Measurements from ENCODE around the gene ZNF629. TPM values are rescaled to one million over a fixed set of nuclear protein-coding genes. Genes with fewer than 3 reads are reported as not detected.

The ZNF629 gene
- polyA plus RNA-seq, 10 donors = 11.3 to 15.4 (median 12.9) TPM

DNA sequence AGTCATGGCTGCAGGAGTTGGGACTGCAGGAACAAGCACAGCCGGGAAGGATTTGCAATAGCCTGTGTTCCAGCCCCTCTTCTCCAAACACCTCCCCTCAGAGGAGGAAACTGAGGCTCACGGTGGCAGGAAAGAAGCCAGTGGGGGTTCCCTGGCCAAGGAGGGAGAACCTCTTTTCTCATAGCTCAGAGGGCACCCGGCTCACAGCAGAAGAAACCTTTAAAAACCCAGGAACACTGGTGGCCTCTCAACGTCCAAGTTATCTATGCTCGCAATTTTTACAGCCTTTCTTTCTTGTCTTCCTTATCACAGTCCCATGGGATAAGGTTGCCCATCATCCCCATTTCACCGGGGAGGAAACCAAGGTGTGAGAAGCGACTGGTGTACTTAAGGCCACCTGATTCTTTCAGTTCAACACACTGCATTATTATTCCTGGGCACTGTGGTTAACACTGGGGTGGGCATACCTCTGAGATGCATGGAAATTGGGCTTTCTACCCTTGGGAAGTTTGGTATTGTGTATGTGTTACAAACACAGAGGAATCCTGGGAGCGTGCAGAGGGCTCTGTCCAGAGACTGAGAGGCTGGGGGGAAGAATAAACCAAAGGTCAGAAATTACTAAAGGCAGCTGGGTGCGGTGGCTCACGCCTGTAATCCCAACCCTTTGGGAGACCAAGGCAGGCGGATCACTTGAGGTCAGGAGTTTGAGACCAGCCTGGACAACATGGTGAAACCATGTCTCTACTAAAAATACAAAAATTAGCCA lies 791 bp upstream of the ZNF629 start:
- DNase-seq = no peak

DNA sequence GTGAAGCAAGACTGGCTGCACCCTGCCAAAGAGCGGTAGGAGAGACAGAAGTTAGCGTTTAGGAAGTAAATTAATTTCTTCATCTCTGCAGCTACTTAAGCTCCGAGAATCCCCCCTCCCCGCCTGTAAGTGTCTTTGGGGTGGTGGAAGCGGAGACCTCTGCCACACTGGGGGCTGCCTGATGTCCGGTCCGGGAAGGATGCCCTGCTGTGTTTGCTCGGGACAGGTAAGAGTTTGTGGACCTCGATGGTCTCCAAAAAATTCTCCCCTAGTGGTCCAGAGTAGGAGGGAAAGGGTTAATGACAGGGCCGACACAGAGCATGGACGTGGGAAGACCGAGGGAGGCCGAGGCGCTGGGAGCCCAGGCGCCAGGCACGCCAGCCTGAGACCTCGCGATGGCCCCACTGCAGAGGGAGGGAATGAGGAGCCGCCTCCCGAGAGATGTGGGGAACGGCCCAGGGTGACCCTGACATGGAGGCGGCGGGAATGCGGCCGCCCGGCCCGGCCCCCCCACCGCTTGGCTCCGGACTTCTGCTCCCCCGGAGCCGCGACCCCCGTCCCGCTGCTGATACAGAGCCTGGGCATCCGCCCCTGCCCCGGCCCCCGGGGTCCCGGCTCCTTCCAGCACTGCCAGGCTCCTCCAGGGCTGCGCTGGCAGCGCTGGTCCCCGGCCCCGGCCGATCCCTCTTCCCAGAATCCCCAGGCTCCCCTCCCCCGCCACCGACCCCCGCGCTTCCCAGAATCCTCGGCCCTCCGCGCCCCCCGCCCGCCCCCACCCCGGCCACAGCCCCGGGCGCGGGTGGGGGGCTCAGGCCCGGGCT lies 680 bp downstream of the ZNF629 start:
- DNase-seq = peak in 2 of 3 donors; percentile 42 to 76

GRCh38 chr16:30785126-30786106 lies 1.6 kb downstream of the ZNF629 start:
- DNase-seq = no peak

DNA sequence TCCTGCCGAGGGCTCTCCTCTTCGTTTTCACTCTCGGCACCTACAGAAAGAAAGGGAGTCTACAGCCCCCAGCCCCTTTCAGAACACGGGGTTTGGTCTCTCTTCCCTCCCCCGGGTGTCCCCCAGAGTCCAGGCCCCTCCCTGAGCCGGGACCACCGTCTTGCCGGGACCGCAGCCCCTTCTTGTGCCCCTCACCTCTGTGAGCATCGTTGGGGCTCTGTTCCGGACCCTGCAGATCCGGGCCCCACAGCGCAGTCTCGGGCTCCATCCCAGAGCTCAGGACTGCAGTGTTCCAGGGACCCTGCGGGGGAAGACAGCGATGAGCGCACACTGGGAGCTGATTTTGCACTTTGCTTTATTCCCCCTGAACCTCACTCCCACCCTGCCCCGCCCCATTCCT lies 2.8 kb downstream of the ZNF629 start:
- no peak for DNase-seq

DNA sequence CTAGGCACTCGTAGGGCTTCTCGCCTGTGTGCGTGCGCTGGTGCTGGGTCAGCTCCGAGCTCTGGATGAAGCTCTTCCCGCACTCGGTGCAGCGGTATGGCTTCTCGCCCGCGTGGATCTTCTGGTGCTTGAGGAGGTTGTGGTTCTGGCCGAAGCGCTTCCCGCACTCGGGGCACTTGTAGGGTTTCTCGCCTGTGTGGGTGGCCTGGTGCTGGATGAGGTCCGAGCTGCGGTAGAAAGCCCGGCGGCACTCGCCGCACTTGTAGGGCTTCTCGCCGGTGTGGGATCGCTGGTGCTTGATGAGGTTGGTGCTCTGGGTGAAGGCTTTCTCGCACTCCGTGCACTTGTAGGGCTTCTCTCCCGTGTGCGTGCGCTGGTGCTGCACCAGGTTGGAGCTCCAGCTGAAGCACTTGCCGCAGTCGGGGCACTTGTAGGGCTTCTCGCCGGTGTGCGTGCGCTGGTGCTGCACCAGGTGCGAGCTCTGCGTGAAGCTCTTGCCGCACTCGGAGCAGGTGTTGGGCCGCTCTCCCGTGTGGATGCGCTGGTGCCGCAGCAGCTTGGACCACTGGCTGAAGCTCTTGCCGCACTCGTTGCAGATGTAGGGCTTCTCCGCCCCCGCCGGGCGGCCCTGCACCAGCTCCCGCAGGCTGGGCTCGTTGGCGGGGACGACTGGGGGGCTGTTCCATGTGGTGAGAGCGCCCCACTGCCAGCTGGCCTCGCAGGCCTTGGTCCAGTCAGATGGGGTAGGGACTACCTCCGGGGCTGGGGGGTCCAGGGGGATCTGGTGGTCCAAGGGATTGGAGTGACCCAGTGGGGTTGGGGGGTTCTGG lies 3.5 kb downstream of the ZNF629 start:
- no peak for DNase-seq

DNA sequence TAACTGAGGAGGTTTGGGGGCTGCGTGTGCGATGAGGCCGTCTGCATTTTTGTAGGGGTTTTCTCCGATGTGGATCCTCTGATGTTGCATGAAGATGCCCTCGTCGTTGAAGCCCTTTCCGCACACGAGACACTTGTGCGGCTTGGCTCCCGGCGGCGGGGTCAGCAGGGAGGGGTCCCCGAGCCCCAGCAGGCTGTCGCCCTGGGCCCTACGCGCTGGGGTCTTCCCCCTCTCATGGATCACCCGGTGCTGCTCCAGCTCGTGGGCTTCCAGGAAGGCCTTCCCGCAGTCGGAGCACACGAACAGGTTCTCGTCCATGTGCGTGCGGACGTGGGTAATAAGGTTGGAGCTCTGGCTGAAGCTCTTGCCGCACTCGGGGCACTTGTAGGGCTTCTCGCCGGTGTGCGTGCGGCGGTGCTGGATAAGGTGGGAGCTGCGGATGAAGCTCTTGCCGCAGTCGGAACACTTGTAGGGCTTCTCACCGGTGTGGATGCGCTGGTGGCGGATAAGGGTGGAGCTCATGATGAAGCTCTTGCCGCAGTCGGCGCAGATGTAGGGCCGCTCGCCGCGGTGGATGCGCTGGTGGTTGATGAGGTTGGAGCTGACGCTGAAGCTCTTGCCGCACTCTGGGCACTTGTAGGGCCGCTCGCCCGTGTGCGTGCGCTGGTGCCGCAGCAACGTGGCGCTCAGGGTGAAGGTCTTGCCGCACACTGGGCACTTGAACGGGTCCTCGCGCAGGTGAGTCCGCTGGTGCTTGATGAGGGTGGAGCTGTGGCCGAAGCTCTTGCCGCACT lies 4.3 kb downstream of the ZNF629 start:
- no peak for DNase-seq

GRCh38 chr16:30780549-30780948 lies 6.5 kb downstream of the ZNF629 start:
- no peak for DNase-seq

DNA sequence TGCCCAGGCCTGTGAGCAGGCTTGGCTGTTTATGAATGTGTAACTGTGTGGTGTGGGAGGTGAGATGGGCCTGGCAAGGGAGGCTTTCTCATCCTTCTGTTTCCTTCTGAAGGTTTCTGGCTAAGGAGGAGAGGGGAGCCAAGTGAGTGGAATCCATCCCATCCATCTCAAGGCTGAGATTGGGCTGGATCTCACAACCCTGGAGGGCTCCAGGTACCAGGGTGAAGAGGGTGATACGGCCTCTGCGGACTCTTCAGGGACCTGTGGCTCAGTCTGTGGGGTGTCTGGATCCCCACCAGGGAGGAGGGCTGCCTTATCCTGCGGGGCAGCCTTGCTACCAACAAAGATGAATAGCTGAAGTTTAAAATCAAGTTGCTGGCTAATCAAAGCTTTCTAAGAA lies 7.0 kb downstream of the ZNF629 start:
- no peak for DNase-seq

DNA sequence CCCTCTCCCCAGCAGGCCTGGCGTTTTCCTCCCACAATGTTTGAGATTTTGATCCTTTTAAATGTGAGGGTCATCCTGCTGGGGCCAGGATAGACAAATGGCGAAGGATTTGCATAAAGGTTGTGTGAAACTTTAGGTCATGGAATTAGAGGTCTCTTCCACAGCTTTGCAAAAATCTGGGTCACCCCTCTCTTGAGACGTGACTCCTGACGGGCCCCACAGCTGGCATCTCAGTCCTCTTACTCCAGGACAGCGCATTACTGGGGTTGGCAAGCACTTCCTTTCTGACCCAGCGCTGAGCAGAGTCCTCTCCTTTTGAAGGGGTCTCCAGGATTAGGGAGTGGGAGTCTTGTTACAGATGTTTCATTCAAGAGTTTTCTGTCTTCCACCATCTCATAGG lies 7.4 kb downstream of the ZNF629 start:
- DNase-seq = no peak

DNA sequence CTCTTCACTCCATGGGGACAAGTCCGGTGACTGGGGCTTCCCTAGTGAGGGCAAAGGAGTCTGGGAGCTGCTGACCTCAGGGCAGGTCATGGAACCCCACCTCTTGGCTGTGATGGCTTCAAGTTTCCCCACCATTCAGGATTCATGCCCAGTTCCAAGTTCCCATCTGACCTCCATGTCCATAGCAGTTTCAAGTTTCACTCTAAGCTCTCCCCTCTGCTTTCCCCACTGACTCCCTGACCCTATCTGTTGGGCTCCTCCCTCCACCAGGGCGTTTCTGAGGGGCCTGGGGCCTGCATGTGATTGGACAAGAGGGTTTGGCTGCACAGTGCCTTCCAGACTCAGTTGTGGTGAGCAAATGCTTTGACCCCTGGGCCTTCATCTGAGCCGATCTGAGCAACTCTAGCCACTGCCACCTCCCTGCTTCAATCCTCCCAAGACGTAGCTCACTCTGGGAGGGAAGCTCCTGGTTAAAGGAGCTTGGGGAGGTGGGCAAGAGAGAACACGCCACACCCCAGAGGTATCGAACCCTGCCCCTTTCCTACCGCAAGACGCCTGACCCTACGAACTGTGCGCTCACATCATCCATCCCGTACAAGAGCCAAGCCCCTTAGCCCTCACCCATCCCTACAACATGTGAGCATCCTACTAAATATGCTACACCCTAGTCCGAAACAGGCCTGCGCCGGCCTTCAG lies 8.3 kb downstream of the ZNF629 start:
- DNase-seq = no peak

- no peak for DNase-seq
Observed at GRCh38 chr16:30777591-30778297, 9.3 kb downstream of the ZNF629 start.

- peak; percentile 84 to 96 (median 90) for DNase-seq
Observed at GRCh38 chr16:30775392-30776188, 11.4 kb downstream of the ZNF629 start.

DNA sequence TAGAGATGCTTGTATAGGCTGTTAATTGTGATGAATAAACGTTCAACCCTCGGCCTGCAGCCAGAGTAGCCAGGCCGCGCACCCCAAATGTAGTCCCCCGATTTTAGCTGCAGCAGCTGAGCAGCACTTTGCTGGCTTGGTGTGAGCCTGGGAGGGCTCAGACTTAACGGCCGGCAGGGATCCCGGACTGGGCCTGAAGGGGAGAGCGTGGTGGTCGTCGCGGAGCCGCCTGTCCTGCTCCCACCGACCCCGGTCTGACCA lies 11.9 kb downstream of the ZNF629 start:
- no peak for DNase-seq

DNA sequence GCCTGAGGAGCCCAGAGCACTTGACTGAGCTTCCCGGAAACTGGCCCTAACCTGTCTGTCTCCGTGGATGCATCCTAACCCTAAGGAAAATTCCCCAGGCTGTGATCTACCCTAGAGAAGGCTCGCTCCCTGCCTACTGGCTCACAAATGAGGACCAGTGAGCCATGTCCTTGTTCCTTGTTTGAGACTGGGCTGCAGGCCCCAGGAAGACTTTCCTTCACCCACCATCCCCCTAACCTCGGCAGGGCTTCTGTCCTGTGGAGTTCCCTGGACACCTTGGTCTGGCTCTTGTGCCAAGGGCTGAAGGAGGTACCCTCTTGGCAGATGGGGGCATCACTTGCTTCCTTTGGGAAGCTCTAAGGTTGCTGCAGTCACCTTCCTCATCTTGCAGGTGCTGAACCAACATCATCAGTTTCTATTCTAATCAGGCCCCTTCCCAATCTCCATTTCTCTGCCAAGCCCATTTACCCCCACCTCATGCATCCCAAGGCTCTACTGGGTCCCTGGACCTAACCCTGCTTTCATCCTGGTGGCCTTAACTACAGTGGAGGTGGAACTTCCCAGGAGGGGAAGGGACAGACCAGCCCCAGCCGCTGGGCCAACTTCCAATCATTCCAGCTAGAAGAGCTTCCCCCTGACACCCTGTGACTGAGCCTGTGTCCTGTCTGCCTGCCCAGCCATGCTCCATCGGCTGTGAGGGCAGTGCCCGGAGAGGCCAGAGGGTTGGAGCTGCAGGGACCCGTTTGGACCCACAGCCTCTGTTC lies 12.5 kb downstream of the ZNF629 start:
- no peak for DNase-seq

DNA sequence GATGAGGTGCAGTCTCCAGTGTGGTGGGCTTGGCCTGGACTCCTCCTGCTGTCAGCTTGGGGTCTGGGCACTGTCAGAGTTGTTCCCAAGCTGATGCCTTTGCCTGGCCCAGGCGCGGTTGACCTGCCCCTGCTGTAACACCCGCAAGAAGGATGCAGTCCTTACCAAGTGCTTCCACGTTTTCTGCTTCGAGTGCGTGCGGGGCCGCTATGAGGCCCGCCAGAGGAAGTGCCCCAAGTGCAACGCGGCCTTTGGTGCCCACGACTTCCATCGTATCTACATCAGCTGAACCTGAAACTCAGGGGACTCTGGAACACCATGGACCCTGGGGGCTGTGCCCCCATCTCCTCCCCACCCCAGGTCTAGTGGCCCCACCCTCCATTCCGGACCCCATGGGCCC lies 13.2 kb downstream of the ZNF629 start:
- no peak for DNase-seq

DNA sequence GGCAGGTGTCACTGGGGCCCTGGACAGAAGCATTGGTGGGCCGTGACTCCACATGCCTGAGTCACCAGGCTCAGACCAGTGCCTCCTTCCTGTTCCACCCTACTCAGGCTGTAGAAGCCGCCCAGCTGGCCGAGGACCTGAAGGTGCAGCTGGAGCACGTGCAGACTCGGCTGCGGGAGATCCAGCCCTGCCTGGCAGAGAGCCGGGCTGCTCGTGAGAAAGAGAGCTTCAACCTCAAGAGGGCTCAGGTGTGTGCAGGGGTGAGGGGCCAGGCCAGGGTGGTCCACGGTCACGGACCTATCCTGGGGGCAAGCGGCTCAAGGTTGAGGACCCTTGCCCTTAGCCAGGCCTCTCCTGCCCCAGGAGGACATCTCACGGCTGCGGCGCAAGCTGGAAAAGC lies 15.3 kb downstream of the ZNF629 start:
- DNase-seq = no peak

GRCh38 chr16:30769379-30770089 lies 17.5 kb downstream of the ZNF629 start:
- no peak for DNase-seq

All from muscle of back (tissue), 11 donors.